HG03460 (cell line): ENCODE measurements around the gene DDX43.
A peak's percentile ranks its signal among the peaks of the same experiment; 100 is the strongest.
"Not testable (repeated sequence)": the region's sequence is repeated elsewhere in the genome, so short reads cannot be mapped to it uniquely, and the experiment has no call there.

Experiments
- ATAC-seq: cut with Tn5 transposase; IDR thresholded peaks from one replicate; pipeline ENCODE4 v1.9.1; 2021; ENCODE audit not compliant: unreplicated experiment

Gene DDX43

DNA sequence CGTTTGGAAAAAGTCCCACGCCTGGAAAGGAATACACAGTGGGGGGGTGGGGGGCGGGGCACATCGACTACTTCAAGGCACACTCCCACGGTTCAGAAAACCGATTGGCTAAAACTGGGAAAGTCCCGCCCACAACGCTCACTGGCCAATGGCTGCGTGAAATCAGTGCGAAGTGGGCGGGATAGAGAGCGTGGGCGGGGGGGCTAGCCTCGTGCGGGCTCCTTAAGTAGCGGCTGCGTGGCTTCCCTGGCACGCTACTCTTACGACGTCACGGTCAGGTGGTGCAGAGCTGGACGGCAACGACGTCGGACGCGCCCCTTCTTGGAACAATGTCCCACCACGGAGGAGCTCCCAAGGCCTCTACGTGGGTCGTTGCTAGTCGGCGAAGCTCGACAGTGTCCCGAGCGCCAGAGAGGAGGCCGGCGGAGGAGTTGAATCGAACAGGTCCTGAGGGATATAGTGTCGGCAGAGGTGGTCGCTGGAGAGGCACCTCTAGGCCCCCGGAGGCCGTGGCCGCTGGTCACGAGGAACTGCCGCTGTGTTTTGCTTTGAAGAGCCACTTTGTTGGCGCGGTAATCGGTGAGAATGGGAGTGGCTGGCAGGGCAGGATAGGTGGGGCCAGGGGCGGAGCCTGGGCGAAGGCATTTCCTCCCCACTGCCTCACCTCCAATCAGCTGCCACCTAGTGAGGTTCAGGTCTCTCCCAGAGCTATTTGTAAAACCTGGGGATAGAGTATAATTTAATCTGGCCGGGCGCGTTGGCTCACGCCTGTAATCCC is at the start of gene DDX43:
Gene DDX43, plus strand, starts transcription at position 252 of the 778 bp plus-strand sequence. Its CDS starts 78 bp downstream, at position 330.
- ATAC-seq, result no peak

DNA sequence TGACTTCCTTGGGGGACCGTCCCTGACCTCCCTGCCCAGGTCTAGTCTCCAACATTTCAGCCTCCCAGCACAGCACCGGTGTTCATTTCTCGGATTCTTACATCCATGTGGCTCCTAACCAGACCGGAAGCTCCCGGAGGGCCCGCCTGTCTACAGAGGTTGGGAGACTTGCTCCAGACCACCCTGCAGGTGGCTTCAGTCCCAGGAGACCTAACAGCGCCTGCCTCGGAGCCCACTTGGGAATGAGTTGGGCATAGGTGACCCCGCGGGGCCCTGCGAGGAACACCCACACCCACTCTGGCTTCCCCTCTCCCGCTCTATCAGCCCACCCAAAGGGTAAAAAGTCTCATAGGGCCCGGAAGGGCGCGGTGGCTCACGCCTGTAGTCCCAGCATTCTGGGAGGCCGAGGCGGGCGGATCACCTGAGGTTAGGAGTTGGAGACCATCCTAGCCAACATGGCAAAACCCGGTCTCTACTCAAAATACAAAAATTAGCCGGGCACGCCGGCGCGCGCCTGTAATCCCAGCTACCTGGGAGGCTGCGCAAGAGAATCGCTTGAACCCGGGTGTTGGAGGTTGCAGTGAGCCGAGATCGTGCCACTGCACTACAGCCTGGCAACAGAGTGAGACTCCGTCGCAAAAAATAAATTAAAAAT is 46.0 kb upstream of the DDX43 start:
- no peak for ATAC-seq

DNA sequence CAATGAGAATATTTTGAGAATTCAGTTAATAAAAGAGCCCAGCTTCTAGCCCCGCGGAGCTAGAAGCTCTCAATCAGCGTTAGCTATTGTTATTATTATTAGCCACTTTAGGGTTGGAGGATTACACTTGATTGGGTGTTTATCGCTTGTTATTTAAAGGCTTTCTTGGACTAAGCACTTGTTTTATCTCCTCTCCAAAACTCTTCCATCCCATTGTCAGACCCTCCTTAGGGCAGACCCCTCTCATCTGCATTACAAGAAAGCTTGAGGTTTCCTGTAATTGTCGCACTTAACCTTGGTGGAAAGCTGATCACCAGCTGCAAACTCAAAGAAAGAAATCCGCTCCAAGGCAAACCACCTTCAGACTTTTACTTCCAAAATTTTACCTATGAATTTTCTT is 45.3 kb upstream of the DDX43 start:
- no peak for ATAC-seq

DNA sequence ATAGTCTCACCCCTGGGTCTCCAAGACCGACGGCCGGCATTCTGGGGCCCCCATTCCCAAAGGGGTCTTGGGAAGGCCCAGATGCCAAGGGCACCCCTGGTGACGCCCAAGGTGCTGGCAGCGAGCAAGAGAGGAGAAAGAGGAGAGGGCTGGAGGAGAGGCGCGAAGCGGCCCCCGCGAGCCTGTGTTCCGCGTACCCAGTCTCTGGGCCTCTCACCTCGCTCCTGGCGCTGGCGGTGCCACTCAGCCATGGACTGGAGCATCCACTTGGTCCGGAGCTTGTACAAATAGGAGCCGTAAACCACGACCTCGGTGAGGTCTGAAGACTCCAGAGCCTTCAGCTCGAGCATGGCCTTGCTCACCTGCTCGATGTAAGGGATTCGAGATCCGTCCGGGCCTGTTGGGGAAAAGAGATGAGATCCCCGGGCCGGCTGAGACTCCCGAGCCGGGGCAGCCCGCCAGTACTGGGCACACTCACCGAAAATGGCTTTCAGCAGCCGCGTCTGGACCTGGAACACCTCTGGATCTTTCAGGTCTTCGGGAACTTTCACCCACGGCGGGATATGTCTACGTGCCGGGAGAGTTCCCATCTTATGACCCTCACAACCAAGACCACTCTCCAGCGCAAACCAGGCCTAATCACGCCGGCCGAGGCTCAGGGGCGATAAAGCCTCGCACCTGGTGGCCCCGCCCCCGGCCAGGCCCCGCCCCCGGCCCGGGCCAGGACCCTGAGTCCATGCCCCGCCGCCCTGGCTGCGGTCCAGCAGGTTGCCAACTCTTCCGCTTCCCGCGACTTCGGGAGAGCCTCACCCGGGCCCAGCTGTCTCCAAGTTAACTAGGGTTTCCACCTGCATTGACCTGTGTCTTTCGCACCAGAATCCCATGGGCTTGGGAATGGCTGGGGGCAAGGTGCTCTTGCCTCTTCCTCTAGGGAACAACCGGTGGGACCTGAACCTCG is 40.7 kb upstream of the DDX43 start, which contains the start of gene DPPA5:
Gene DPPA5, minus strand, starts transcription at position 641 of the 958 bp plus-strand sequence. Its CDS starts 51 bp downstream, at position 590.
- ATAC-seq, result no peak

DNA sequence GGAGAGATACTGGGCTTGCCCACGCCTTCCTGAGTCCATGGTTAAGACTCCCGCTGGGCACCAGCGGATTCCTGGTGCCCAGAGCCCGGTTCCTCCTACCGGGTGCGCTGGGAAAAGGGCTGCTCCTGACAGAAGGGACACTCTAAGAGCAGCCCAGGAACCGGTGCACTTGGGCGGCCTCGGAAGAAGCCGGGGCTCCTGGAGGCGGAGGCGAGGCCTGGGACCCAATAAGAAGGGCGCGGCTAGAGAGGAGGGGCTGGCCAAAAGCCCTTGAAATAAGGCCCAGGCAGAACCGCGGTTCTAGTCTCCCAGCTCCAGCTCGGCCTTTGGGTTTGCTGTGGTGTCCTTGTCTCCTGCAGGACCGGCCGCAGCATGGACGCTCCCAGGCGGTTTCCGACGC is 32.3 kb upstream of the DDX43 start, which contains the start of gene KHDC3L:
Gene KHDC3L, plus strand, starts transcription at position 301 of the 400 bp plus-strand sequence. Its CDS starts 72 bp downstream, at position 373.
- ATAC-seq, result no peak

DNA sequence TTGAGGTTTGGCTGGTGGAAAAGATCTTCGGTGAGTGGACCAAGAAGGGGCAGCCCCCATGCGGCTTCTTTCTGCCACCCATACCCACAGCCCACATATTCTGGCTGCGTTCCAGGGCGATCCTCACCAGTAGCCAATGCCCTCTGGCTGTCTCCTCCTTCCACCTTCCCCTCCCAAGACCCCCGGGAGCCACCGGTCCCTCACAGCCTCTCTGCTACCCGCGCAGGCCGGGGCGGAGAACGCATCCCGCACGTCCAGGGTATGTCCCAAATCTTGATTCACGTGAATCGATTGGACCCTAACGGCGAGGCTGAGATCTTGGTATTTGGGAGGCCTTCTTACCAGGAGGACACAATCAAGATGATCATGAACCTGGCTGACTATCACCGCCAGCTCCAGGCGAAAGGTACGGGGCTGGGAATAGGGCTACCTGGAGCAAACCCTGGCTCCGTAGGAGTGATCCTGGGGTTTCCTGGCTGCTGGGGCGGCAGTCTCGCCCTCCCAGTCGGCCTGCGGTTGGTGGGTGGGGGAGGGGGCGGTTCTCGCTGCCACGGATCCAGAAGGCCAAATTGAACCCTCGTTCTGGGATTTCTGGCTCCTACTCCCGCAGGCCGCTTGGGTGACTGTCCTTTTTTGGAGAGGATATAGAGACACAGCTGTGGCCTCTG is 31.6 kb upstream of the DDX43 start:
- no peak for ATAC-seq

DNA sequence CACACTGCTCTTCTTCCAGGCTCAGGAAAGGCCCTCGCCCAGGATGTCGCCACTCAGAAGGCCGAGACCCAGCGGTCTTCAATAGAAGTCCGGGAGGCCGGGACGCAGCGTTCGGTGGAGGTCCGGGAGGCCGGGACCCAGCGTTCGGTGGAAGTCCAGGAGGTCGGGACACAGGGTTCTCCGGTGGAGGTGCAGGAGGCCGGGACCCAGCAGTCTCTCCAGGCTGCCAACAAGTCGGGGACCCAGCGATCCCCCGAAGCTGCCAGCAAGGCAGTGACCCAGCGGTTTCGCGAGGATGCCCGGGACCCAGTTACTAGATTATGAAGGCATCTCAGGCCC is 31.1 kb upstream of the DDX43 start:
- ATAC-seq, result no peak

DNA sequence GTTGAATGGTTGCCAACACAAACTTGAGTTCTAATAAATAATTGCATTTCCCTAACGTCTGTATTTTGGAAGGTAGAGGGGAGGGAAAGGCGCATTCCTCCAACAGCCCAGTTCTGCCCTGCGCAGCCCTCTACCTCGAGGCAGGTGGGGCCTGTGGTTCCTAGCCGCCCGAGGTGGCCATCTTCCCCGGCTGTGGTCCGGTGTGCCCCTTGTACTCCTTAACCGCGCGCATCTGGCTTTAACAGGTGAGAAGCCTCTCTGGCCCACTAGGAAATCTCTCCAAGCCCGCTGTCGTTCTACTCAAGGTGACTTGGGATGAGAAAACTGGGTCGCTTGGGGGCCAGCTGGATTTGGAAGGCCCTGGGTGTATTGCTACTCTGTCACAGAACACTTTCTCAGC is 30.5 kb upstream of the DDX43 start:
- ATAC-seq, result no peak

DNA sequence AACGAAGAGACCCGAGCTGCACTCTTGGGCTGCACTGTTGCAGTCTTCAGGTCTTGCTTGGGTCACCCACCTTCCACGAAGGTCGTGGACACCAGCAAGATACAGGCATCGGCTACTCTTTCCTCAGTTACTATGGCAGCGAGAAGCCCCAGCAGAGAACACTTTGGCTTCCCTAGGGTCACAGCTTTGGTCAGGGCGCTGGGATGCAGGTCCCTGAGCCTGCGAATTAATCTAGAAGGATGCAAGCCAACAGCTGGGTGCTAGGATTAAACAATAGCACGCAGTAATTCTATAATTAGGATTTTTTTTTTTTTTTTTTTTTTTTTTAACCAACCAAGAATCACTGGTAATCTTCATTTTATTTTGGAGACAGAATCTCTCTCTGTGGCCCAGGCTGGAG is 30.1 kb upstream of the DDX43 start:
- ATAC-seq, result no peak

DNA sequence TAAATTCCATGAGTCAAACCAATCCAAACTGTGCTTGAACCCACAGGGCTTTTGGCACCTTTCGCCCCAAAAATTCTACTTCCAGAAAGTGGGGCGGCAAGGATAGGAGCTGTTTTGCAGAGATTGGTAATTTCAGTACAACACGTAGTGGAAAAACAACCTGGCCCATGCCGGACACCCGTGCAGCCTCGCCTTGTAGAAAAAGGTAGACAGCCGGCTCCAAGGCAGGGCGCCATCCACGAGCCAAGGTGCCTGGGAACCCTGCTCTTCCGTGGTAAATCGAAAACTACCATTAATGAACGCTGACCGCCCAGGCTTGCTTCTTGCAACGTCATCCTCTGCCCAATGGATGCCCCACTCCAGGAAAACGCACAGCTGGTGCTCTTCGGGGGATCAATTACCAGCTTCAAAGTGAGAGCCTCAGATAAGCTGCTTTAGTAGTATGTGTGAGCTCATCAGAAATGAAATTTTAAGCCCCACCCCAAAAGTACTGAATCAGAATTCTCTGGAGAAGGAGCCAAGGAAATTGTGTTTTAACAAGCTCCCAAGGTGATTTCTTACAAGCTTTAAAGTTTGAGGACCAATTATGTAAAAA is 26.8 kb upstream of the DDX43 start:
- no peak for ATAC-seq

DNA sequence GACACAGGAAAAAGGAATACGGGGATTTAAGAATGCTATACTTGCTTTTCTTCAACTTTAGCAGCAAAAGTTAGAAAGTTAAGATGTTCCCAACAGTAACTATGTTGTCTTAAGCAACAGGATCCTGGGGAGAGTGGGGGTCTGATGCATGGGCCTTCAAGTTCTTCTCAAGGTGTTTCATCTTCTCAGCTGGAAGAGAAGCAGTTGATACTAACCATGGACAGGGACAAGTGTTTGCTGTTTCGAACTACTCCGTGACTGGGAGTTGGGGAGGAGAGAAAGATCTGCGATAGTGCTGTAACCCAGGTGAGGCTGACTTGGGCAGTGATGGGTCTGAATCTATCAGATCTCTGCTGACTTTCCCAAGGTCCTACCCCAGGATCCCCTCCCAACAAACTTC is 26.0 kb upstream of the DDX43 start:
- ATAC-seq, result no peak

DNA sequence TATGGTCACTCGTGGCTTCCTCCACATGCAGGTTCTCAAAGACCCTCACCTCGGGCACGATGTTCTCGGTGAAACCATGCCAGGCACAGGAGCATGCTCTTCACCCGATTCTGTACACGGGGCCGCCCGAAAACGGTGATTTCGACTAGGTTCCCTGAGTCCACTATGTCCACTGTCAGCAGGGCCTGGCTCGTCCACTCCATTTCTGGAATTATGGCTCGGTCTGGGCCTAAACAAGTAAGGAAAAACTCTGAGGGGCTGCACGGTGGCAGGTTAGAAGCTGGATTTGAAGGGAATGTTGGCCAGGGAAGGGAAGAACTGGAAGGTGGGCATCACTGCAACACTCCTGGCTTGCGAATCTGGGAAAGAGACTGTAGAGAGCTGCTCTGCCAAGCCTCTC is 25.5 kb upstream of the DDX43 start:
- ATAC-seq, result no peak

DNA sequence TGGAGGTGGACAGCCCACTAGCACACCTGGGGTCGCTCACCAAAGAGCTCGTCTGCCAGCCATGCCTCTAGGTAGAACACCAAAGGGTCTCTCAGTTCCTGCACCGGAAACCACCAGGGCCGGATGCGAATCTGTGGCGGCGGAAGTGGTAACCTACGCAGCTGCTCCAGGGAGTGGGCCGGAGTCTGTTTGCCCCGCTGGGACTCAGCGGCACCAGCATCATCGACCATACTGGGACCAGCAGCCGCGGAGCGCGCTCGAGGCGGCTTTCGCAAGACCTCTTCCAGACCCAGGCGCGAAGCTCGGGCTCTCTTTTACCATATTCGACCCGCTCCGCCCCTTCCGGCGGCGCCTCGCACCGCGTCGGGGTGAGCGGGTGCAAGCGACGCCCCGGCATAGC is 25.1 kb upstream of the DDX43 start, which contains the start of gene OOEP:
Gene OOEP, minus strand, starts transcription at position 335 of the 400 bp plus-strand sequence. Its CDS starts 105 bp downstream, at position 230.
- no peak for ATAC-seq

DNA sequence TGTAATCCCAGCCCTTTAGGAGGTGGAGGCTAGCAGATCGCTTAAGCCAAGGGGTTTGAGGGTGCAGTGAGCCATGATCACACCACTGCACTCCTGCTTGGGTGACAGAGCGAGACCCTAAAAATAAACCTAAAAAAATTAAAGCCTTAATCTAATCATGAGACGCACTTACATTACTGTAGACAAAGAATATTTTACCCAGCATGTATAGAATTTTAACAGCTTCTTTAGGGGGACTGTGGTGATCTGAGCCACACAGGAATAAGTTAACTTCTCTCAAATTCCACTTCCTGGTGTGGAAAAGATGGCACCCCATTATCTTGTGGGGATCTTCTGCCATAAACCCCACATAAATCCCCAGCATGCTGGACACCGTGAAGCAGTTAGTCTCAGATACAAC is 22.6 kb upstream of the DDX43 start:
- no peak for ATAC-seq

DNA sequence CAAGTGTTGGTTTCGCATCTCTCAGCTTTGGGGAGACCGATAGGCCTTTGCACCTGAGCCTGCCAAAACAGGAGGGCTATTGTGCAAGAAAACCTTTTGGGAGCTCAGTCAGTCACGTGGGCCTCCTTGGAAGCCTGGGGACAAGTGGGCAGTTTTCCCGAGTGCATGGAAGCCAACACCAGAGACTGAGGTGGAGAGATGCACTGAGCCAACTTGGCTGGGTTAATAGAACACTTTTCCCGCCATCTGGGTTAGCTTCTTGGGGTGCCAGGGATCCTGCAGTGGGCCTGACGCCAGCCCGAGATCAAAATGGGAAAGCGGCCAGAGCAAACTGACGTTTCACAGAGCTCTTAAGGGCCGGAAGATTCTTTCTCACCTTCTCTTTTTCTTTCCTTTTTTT is 22.1 kb upstream of the DDX43 start:
- no peak for ATAC-seq

DNA sequence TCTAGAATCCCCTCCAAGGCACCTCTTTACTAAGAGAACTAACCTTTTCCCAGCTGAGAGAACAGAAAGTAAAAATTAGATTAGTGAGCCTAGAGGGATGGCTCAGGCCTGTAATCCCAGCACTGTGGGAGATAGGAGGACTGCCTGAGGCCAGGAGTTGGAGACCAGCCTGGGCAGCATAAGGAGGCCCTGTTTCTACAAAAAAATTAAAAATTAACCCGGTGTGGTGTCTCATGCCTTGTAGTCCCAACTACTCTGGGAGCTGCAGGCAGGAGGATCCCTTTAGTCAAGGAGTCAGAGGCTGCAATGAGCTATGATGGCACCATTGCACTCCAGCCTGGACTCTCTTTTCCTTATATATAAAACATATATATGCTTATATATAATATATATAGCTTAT is 19.4 kb upstream of the DDX43 start:
- ATAC-seq, result no peak

DNA sequence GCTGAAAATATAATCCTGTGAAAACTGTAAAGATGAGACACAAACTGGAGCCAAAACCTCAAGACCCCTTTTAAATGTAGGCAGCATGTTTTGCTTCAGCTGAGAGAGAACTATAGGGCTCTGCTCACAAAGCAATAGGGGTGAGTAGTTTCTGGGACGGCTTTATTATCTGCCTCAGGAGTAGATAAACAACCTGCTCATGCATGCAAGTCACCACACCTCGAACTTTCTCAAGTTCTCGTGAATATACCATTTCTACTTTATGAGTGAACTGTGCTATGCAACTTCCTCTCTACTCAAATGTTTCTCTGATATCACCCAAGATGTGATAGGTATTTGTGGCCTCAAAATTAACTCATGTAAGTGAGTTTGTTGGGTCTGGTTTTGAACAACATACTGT is 17.4 kb upstream of the DDX43 start:
- no peak for ATAC-seq

DNA sequence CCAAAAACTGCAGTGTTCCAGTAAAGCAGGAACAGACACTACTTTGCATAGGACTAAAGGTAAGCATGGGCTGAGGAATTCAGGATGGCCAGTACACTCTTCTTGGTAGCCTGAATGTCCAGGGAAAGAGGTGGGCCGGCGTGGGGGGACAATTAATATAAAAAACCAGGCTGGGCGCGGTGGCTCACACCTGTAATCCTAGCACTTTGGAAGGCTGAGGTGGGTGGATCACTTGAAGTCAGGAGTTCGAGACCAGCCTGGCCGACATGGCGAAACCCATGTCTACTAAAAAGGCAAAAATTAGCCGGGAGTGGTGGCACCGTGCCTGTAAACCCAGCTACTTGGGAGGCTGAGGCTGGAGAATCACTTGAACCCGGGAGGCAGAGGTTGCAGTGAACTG is 13.1 kb upstream of the DDX43 start:
- not testable (repeated sequence) for ATAC-seq

DNA sequence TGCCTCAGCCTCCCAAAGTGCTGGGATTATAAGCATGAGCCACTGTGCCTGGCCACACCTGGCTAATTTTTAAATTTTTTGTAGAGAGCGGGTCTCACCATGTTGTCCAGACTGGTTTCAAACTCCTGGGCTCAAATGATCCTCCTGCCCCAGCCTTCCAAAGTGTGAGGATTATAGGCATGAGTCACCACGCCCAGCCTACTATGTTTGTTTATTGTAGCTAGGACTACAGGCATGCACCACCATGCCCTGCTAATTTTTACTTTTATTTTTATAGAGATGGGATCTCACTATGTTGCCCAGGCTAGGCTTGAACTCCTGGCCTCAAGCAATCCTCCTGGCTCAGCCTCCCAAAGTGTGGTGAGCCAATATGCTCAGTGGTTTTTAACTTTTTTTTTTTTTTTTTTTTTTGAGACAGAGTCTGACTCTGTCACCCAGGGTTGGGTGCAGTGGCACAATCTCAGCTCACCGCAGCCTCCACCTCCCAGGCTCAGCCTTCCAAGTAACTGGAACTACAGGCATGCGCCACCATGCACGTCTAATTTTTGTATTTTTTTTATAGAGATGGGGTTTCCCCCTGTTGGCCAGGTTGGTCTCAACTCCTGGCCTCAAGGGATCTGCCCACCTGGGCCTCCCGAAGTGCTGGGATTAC is 12.0 kb upstream of the DDX43 start:
- ATAC-seq, result no peak

DNA sequence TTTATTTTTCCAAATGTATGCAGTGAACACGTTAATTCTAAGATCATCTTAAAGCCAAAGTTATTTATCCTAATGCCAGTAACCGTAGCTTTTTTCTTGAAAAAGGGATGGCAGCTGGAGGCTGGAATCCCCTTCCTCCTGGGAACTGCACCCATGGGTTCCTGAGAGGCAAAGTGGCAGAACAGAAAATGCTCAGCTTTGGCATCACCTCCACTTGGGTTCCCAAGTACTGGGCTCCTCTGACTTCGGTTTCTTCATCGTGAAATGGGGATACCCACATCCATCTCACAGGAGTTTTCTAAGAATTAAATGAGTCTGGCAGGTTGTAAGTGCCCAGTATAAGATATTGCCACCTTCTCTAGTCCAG is 6.2 kb upstream of the DDX43 start:
- ATAC-seq, result peak; percentile 24
